Measurements from ENCODE around the gene TMEM219. TPM values are rescaled to one million over a fixed set of nuclear protein-coding genes. Genes with fewer than 3 reads are reported as not detected.

The TMEM219 gene
- total and polyA plus RNA-seq, 2 of the 8 experiments (the other 6 are each of a cell fraction or from before 2014, with no cell fraction given) = 60.2 to 116 TPM

GRCh38 chr16:29984764-29985147, 22.9 kb downstream of the TMEM219 start:
- CTCF ChIA-PET (ENCODE audit: partially characterized antibody) = interaction anchor here (0.9 to 1.8 kb wide), 3 partner anchors 10 to 37 kb away, joined by 3 to 7 read pairs (median 7); no protein-coding TSS in a partner anchor
- peaks cover 14 to 72% (median 57%) of the 10 kb centered on the region in 4 experiments for H3K36me3 ChIP-seq (ENCODE audit: control insufficient read depth in 2 of 4, insufficient read depth in 4 of 4, low read length in 3 of 4)
- no peak for FAIRE-seq
- TF ChIP-seq KDM5A (IDR thresholded peaks at IDR 0.05; ENCODE audit: low read length) (no peak), SIRT6 (IDR thresholded peaks at IDR 0.05; ENCODE audit: low read length) (no peak), TEAD4 (IDR thresholded peaks at IDR 0.05; ENCODE audit: low read depth, low read length) (no peak), FOSL1 (IDR thresholded peaks at IDR 0.05; ENCODE audit: insufficient read depth, low read depth, low read length) (no peak), ZNF274 (IDR thresholded peaks at IDR 0.05; ENCODE audit: borderline replicate concordance, extremely low read depth, low read length) (no peak), CBX5 (IDR thresholded peaks at IDR 0.05; ENCODE audit: low read depth, low read length) (no peak), EGR1 (IDR thresholded peaks at IDR 0.05; ENCODE audit: borderline replicate concordance, low read depth, low read length) (no peak), ATF2 (IDR thresholded peaks at IDR 0.05; ENCODE audit: low read length) (no peak), SP4 (IDR thresholded peaks at IDR 0.05; ENCODE audit: low read length) (no peak), TCF12 (IDR thresholded peaks at IDR 0.05; ENCODE audit: low read depth, low read length) (no peak), USF2 (IDR thresholded peaks at IDR 0.05; ENCODE audit: low read length) (no peak), RXRA (IDR thresholded peaks at IDR 0.05; ENCODE audit: insufficient read depth, low read depth, low read length) (no peak), TBP (IDR thresholded peaks at IDR 0.05; ENCODE audit: low read depth, low read length) (no peak)

More at GRCh38 chr16:29984764-29985147, 22.9 kb downstream of the TMEM219 start:
- H2BK20ac ChIP-seq (ENCODE audit: low read length) = no peak overlapping the region
- H3K9ac ChIP-seq (replicated peaks in 1 of 4; ENCODE audit: extremely low read depth in 1 of 4, low read depth in 3 of 4, low read length in 3 of 4) = no peak overlapping the region
- H2BK5ac ChIP-seq (ENCODE audit: low read depth, low read length) = no peak overlapping the region
- no peak overlapping the region for H3K18ac ChIP-seq (ENCODE audit: extremely low read depth, low read length)
- no peak overlapping the region for H3K4me2 ChIP-seq (ENCODE audit: insufficient read depth in 1 of 2, low read depth in 2 of 2, low read length in 2 of 2)
- H3K4me1 ChIP-seq (replicated peaks in 1 of 4; ENCODE audit: control insufficient read depth in 3 of 4, insufficient read depth in 4 of 4, low read length in 3 of 4) = no peaks in the 10 kb centered on the region
- H2AK5ac ChIP-seq (ENCODE audit: low read depth, low read length) = no peak overlapping the region
- H2BK12ac ChIP-seq (ENCODE audit: low read depth, low read length) = no peak overlapping the region
- no peaks in the 10 kb centered on the region for H3K79me1 ChIP-seq (ENCODE audit: low read depth, low read length)
- no peaks in the 10 kb centered on the region for H3K23me2 ChIP-seq (ENCODE audit: low read depth, low read length)
- DNase-seq (ENCODE audit: low read depth in 1 of 2, low spot score in 2 of 2) = no peak
- no peak overlapping the region for H2BK120ac ChIP-seq (replicated peaks; ENCODE audit: low read depth, low read length)
- H4K8ac ChIP-seq (ENCODE audit: extremely low read depth, insufficient read depth, low read length) = no peak overlapping the region
- no peak overlapping the region for H4K91ac ChIP-seq (replicated peaks; ENCODE audit: insufficient read length, low read length)
- H4K20me1 ChIP-seq (replicated peaks in 1 of 2; ENCODE audit: control insufficient read depth in 1 of 2, insufficient read depth in 2 of 2, low read length in 2 of 2) = no peaks in the 10 kb centered on the region
- no peak overlapping the region for H3K23ac ChIP-seq (ENCODE audit: insufficient read length)
- no peaks in the 10 kb centered on the region for H3K79me2 ChIP-seq (ENCODE audit: control insufficient read depth in 1 of 2, insufficient read depth in 2 of 2, low read length in 2 of 2)
- H3K9me3 ChIP-seq (ENCODE audit: insufficient read depth in 2 of 2, low read depth in 1 of 2, low read length in 1 of 2) = no peaks in the 10 kb centered on the region
- no peak overlapping the region for H3K4ac ChIP-seq (replicated peaks; ENCODE audit: insufficient read length, low read depth, low read length)
- POLR2A ChIA-PET (ENCODE audit: partially characterized antibody) = interaction anchor here (1.0 to 2.7 kb wide), 5 partner anchors 8 to 84 kb away, joined by 3 to 14 read pairs (median 4); partner anchors contain the start of gene TAOK2
- no peak overlapping the region for H3K56ac ChIP-seq (replicated peaks; ENCODE audit: insufficient read length, low read depth, low read length)
- H4K5ac ChIP-seq (ENCODE audit: insufficient read length, low read depth, low read length) = no peak overlapping the region
- H3K4me3 ChIP-seq (ENCODE audit: extremely low read depth in 1 of 4, insufficient read depth in 2 of 4, low read depth in 3 of 4, low read length in 4 of 4) = no peak overlapping the region
- no peak overlapping the region for H3K14ac ChIP-seq (ENCODE audit: insufficient read length)
- no peak overlapping the region for H3K27ac ChIP-seq (ENCODE audit: low read depth, low read length)
- no peak overlapping the region for H2BK15ac ChIP-seq (ENCODE audit: low read length)
- H2AFZ ChIP-seq (ENCODE audit: low read length) = no peak overlapping the region
- H3K27me3 ChIP-seq (replicated peaks in 1 of 4; ENCODE audit: control insufficient read depth in 3 of 4, extremely low read depth in 1 of 4, insufficient read depth in 3 of 4, low read length in 3 of 4) = no peaks in the 10 kb centered on the region
- WGBS, 2 experiments (ENCODE audit: extremely low coverage in 1 of 2, insufficient coverage in 1 of 2, insufficient read length in 1 of 2, insufficient replicate concordance in 2 of 2, low coverage in 1 of 2, low lambda C conversion rate in 2 of 2, missing lambda C conversion rate in 1 of 2) = 91% methylated on average over 5 of the region's 5 CpGs; no CpG with 5 or more reads in 1 of the 2 experiments

Data from H1 (cell line).